DMS53 (cell line): ENCODE measurements around the gene MAFF.
"Not testable (repeated sequence)": the region's sequence is repeated elsewhere in the genome, so short reads cannot be mapped to it uniquely, and the experiment has no call there.

Source experiments
- DNase-seq: peaks from one replicate; lab custom pipeline; 2025; lab: John Stamatoyannopoulos, UW

The MAFF gene

DNA sequence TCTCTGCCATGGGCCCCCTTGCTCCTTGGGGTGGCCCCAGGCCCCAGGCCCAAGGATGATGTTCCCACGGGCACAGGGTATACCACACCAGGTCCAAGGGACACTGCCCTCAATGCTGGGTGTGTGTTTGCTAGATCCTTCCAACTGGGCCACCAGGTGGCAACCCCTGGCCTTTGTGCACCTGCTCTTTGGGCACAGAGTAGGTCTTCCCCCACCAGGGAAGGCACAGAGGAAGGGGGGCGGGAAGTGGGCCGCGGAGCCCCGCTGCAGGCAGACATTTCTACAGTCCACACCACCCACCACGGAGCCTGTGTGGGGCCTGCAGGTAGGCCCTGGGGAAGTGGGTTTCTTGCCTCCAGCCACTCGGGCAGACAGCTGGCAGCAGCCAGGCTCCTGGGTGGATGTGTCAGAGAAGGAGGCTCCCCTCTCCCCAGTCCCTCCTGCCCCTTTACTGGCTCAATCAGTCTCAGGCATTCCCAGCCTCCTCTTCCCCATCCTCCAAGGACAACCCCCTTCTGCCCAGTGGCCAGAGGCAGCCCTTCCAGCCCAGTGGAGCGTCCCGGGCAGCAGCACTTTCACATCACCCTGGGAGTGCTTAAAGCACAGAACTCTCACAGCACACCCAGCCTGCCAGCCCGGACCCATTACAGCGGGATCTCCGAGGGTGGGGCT is 21.6 kb downstream of the MAFF start:
- DNase-seq: no peak

DNA sequence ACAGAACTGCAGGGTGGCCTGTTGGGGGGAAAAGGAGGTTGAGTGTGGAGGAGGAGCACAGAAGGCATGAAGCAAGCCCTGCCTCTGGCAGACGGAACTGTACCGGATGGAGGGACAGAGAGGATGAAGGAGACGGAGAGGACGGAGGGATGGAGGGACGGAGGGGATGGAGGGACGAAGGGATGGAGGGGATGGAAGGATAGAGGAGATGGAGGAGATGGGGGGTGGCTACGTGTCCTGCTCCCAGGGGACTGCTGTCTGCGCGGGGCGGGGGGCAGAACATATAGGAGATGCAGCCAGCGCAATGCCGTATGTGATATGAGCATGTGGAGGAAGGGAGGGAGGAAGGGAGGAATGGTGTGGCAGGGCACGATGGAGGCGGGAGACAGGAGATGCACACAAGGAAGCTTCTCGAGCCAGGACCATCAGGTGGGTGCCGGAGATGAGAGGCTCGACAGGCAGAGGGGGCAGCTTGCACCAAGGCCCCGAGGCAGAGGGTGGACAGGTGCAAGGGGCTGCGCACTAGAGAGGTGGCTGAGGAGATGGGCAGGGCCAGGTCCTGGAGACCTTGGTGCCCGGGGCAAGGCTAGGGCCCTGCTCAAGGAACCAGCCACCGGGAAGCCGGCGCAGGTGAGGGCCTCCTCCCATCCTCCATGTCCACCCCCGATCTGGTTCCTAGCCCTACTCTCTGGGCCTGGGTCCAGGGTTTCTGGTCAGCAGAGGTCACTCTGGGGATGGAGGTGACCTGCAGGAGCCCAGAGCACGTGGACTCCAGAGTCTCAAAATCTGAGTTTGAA is 25.3 kb downstream of the MAFF start:
- no peak for DNase-seq

DNA sequence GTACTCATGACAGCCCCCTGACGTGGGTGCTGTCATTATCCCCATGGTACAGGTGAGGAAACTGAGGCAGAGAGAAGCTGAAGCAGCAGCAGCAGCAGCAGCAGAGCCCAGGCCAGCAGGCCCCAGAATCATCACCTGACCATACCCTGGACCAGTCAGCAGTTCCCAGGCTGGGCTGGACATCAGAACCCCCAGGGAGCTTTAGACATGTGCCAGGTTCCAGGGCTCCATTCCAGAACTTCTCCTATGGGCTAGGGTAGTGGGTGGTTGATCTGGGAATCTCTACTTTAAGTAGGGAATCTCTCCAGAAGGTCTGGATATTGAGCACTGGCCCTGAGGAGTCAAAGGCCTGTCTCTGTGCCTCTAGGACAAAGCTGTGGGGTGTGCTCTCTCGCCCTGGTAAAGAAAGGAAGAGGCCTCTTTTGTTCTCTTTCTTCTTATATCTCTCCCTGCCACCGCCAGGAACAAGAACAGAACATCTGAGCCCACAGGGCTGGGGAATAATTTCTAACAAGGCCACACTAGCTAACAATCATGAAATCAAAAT is 26.6 kb downstream of the MAFF start:
- DNase-seq: no peak

DNA sequence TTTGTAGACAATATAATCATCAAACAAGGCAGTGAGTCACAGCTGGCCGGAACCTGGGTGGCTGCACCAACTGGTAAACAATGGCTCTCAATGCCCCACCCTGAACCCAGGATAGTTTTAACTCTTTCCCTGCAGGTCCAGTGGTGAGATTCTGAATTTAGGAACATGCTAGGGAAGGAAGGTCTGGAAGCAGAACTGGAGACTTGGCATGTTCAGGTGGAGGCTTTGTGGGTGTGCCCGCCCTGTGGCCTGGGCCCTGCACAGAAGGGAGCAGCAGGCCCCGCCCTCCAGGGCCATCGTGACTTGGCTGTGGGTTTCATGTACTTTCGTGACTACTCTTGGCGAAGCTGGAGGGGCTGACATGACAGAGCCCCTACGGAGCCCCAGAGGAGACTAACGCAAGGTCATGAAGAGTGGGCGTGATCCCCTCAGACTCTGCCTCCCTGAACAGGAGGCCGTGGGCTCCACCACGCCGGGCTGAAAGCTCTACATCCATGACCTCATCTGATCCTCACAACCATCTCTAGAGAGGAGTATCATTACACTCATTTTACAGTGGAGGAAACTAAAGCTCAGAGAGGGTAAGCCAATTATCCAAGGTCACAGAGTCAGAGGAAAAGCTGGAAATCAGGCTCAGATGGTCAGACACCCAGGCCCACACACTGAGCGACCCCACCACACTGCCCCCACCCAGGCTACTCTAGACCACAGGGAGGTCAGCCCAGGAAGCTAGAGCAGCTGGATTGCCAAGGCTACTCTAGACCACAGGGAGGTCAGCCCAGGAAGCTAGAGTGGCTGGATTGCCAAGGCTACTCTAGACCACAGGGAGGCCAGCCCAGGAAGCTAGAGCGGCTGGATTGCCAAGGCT is 27.3 kb downstream of the MAFF start:
- peak; percentile 34 for DNase-seq

DNA sequence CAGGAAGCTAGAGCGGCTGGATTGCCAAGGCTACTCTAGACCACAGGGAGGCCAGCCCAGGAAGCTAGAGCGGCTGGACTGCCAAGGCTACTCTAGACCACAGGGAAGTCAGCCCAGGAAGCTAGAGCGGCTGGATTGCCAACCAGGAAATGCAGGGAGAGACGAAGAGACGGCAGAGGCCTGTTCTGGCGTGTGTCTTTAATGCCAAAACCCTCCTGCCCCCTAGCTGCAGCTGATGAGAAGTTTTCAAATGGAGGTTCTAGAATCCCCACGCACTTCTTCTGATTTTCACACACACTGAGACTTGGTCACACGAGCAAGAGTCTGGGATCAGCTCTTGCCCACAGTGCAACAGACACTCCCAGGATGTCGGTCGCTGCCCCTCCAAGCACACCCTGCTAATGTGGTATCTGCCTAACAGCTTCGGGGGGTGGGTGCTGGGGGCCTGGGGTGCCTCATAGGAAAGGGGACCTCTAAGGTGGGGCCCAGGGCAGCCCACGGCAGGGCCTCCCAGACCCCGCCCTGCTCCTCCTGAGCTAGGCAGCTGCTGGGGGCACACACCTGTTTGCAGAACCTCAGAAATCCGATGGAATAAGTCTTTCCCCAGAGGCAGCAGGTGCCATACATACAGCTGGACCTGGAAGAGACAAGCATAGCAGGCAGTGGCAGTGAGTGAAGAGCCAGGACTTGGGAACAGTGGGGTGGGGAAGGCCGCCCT is 28.5 kb downstream of the MAFF start:
- peak; percentile 28 for DNase-seq

DNA sequence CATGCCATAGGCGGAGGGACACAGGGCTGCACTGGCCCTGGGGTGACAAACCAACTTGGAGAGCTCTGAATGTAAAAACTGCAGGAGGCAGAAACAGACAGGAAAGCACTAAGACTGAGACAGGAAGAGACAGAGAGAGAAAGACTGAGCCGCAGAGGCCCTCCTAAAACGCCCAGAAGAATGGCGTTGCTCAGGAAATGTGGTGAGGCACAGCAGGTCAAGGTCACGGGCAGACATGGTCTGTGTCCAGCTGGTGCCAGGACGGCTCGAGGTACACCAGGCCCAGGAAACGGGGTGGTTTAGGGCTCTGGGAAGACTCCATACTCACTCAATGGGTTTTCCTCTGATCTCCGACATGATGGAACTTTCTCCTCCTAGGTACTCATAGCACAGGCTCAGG is 29.1 kb downstream of the MAFF start:
- no peak for DNase-seq

DNA sequence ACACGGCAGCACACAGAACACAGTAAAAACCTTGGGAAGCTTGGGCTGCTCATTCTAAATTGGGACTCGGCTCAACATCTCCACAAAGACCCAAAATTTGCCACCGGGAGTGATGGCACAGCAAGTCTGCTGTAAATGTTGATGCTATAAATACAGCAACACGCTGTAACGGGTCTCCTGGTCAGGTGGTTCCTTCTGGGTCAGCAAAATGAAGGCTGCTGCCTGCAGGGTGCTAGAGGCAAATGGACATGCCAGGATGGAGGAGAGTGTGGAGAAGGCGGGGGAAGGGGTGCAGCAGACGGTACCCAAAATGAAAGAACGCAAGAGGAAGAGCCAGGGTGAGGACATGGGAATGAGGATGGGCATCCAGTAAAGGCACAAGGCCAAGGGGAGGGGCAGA is 30.4 kb downstream of the MAFF start:
- DNase-seq: no peak

DNA sequence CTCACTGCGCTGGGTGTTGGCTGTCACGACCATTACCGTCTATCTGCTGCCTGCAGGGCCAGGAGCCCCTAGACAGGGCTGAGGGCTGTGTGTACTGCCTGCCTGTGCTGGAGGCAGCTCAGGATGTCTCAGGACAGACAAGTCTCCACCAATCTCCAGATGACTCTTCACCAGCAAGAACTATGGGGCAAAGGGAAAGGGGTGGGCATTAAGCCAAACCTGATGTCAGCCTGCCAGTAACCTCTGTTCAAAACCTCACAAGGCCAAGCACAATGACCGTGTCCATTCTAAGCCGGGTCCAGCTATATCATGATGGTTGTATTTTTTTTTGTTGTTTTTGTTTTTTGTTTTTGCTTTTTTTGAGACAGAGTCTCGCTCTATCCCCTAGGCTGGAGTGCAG is 31.6 kb downstream of the MAFF start:
- DNase-seq: no peak

DNA sequence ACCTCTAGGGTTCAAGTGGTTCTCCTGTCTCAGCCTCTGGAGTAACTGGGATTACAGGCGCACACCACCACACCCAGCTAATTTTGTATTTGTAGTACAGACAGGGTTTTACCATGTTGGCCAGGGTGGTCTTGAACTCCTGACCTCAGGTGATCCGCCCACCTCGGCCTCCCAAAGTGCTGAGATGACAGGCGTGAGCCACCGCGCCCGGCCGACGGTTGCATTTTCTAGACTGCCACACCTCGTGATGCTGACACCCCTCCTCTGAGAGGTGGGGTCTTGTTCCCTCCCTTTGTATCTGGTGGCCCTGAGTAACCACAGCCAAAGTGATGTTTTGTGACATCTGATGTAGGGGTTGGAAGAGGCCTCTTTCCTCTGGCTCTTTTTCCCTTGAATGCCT is 32.1 kb downstream of the MAFF start:
- not testable (repeated sequence) for DNase-seq

DNA sequence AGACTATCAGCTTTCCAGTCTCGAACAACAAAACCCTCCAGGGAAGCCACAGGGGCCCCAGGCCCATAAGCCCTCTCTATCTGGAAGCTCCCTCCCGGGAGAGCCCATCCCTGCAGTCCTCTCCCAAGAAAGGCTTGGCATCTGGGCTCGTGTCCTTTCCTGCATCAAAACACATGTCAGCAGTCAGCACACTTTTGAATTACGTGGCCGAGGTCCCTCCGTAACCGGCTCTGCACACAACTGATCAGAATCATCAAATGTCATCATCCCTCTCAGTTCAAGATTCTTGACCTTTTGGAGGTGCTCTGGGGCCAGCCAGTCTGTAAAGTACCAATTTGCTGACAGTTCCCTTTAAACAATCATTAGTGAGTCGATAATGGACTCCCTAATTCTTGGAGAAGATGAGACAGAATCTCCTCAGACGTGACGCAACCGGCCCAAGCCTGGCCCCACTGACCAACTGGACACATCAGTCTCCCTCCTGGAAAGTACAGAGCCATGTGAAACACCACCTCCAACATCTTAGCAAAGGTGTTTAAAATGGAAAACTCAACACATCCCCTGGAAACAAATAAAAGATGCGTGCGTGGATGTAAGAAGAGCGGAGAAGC is 33.6 kb downstream of the MAFF start:
- no peak for DNase-seq

DNA sequence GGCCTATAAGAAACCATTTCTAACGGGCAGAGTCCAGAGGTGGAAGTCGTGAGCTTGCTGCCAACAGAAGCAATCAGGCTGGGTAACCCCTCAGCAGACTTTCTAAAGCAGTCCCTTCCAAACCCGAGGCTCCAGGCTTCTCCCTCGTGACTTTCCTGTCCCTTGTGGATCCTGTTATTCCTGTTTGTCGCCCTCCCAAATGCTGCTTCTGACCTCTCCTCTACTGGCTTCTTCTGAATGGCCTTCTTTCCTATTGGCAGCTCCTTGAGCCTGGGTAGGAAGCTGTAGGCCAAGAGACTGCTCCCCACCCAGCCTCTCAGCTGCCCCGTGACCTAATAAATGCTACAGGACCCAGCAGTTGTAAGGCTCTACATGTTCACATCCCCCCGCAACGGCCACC is 35.0 kb downstream of the MAFF start:
- DNase-seq: peak; percentile 15

DNA sequence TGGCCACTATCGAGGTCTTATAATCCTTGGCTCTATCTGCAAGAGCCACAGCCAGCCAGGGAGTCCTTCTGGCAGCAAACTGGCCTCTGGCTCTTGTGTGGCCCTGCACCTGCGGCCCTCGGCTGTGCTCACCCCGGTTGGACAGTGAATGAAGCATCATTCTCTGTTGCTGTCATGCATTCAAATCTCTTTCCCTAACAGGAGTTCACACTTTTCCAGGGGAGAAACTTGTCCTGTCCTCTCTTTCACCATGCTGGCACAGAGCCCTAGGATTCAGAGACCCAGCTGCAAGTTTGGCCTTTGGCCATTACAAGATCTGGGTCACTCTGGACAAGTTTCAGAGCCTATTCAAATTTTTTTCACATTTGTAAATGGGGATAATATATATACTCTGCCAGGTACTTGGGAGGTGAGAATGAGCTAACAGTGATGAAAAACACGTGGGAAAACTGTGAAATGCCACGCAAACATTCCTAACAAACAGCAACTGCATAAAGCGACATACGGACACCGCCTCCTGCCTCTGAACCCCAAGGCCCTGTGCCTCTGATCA is 36.8 kb downstream of the MAFF start:
- DNase-seq: no peak

DNA sequence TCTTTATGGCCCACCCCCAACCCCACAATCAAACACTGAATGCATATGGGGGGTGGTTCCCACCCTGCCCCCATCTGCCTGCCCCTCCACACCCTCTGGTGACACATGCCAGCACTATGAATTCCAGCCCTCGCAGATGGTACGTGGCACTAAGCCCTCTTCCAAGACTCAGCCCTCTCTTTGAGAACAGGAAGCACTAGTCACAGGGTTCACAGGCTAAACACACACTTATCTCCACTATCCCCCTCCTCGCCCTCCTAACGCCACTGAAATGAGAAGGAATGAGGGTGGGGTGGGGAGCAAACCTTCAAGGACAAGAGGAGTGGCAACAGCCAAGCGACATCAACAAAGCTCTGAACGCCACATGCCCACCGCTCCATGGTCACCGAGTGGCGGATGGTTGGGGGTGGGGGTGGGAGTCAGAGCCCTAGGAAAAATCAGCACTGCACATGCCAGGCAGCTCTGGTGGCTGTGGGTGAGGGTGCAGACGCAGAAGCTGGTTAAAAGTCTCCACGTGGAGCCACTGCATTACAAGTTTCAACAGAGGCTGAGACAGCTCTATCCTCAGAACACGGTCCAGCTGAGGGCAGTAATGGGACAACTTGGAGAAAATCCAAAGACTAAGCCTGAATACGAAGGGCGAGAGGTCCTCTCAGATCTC is 37.4 kb downstream of the MAFF start:
- DNase-seq: no peak

DNA sequence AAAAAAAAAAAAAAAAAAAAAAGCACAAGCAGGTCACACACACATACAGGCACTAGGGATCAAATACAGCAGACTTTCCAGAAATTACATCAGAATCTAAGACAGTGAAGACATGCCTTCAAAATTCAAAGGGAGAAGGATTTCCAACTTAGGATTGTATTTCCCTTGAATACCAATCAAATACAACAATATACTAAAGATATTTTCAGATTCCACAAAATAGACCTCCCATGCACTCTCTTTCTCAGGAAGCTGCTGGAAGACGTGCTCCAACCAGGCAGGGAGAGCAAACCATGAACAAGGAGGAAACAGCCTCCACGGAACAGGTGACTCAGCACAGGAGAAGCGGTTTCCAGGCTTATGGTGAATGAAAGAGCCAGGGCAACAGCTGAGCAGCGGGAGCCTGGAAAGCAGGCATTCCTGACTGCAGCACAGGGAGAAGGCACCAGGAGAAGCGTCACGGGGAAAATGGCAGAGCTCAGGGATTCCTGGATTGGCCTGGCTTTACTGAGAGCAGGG is 39.0 kb downstream of the MAFF start:
- DNase-seq: peak; percentile 79

DNA sequence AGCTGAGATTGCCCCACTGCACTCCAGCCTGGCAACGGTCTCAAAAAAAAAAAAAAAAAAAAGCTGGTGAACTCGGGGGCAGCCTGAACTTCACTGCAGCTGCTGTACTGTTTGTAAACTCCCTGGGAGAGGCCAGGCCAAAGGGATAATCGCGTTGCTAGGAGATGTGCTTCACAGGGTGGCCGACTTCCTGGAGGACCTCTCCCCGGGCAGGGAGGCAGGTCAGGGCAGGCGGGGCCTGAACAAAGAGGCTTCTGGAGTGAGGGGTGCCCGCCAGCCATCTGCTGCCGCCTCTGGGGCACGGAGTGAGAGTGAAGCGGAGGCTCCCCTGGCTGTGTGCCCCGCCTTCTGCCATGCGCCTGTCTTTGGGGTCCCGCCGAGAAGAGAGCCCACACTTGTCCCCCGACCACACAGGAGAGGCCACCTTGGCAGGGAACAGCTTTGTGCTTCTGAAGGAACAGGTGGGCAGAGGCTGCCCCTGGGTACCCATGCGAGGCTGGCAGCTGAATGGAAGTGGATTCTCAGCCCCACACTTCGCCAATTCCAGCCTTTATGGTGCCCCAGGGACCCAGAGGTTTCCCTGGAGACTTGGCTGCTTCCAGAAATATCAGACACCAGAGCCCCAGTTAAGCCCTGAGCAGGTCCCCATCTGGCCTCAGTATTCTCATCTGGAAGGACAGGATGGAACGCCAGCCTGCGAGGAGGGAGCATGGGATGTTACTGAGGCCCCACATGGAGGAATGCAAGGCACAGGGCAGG is 41.4 kb downstream of the MAFF start:
- DNase-seq: peak; percentile 93

DNA sequence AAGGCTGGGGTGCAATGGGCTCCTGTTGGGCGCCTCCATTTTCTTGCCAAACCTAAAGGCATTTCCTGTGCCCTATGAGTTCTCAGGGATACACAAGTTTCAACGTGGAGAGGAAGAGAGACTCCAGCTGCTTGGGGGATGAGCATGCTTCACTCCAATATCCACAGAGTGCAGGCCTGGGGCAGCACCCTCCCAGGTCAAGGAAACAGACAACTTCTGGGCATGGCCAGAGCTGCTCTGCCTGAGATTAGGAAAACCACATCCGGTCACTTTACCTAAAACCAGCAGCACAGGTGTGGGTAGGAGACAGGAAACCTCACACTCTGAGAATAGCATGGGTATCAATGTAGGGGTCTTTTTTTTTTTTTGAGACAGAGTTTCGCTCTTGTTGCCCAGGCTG is 42.3 kb downstream of the MAFF start:
- DNase-seq: peak; percentile 14

DNA sequence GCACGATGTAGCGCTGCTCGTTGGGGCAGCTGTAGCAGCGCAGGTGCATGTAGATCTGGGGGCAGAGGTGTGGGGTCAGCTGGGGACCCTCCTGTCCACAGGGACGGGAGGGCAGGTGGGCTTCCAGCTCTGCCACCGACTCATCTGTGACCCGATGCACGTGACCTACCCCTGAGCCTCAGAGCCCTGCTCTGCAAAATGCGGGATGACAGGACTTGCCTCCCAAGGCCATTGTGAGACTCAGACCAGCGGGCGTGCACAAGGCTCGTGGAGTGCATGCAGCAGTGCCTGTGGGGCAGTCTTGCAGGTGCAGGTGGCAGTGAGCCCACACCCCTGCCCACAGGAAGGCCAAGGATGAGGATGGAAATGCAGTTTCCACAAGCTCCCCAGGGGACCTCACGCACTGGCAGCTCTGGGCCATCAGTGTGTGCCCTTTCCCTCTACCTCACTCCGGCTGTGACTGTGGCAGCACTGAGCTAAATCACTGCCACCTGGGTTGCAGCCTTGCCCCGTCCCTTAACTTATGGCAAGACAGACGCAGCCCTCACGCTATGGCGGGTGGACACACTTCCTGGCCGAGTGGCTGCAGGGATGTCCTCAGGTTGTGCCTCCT is 44.4 kb downstream of the MAFF start:
- no peak for DNase-seq

DNA sequence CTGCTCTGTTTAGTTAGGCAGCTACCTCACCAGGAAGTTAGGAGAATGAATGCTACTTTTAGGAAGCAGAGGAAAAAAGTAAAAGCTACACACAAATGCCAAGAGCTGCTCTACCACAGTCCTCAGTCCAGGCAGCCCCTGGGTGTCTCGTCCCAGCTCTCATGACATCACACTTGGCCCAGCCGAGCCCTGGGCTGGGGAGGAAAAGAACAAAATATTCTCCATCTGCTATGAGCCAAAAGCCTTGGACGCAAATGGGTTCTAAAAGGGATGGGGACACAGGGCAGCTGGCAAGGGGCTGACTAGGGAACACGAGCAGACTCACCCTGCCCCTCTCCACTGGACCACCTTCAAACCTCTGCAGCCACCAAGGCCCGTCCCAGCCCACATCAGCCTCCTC is 44.9 kb downstream of the MAFF start:
- no peak for DNase-seq

DNA sequence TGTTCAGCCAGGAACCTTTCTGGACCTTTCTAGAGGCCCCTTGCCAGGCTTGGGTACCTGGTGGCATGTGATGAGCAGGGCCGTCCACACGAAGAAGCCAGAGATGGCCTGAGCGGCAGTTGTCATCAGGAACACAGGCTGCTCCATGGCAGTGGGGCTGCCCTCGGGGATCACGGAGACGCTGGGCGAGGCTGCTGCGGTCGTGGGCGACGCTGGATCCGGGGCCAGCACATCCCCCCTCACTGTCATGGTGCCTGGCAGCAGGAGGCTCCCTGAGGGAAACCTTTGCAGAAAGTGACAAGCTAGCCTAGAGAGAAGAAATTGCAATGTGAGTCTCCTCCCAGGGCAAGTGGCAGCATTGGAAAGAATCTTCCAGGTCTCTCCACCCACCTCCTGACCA is 45.9 kb downstream of the MAFF start:
- DNase-seq: no peak
